ENCODE results near the gene ZMPSTE24.

DNA sequence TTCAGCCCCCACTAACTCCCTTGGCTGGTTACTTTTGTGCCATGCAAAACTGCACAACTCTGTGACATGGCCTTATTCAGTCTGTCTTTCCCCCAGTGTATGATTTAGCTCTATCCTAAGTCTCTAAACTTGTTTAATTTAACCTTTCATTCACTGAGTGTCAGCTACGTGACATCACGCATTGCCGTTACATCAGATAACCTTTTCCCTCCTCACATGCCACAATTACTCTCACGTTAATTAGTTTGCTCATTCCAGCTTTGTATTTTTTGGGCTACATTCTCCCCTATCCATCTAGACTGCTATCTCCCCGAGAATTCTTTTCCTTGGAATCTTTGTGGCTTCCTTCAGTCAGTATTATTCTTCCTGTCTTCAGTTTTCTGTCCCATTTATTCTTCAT lies 39.7 kb upstream of the ZMPSTE24 start:
- TF ChIP-seq, protein P1, sequence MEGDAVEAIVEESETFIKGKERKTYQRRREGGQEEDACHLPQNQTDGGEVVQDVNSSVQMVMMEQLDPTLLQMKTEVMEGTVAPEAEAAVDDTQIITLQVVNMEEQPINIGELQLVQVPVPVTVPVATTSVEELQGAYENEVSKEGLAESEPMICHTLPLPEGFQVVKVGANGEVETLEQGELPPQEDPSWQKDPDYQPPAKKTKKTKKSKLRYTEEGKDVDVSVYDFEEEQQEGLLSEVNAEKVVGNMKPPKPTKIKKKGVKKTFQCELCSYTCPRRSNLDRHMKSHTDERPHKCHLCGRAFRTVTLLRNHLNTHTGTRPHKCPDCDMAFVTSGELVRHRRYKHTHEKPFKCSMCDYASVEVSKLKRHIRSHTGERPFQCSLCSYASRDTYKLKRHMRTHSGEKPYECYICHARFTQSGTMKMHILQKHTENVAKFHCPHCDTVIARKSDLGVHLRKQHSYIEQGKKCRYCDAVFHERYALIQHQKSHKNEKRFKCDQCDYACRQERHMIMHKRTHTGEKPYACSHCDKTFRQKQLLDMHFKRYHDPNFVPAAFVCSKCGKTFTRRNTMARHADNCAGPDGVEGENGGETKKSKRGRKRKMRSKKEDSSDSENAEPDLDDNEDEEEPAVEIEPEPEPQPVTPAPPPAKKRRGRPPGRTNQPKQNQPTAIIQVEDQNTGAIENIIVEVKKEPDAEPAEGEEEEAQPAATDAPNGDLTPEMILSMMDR (IDR thresholded peaks at IDR 0.05), result no peak
- no peak for TF ChIP-seq POLR2AphosphoS5 (IDR thresholded peaks at IDR 0.05)
- TF ChIP-seq POLR2A (IDR thresholded peaks at IDR 0.05), result no peak
- no peak for TF ChIP-seq EP300 (IDR thresholded peaks at IDR 0.05)
